Activated CD8-positive, alpha-beta T cell treated with anti-CD3 and anti-CD28 coated beads for 36 hours (primary cell): ENCODE measurements around the gene TMEM98. TPM values are rescaled to one million over a fixed set of nuclear protein-coding genes. Genes with fewer than 3 reads are reported as not detected.
"Not testable (repeated sequence)": the region's sequence is repeated elsewhere in the genome, so short reads cannot be mapped to it uniquely, and the experiment has no call there.

Experiments
- ATAC-seq: fragments of 200-7000 bp; cut with Tn5 transposase; one replicate; pipeline ENCODE4 v1.10.0; 2021; ENCODE audit warnings: mild to moderate bottlenecking, moderate library complexity
- CTCF ChIA-PET: fragments of 350-600 bp; sonication (Branson Sonifier 250); formaldehyde crosslinking; loops from one replicate; lab custom pipeline; 2021; ENCODE audit warnings: antibody characterized with exemption; lab: Charles Lee
- POLR2A ChIA-PET: fragments of 350-600 bp; sonication (Branson Sonifier 250); formaldehyde crosslinking; loops from one replicate; lab custom pipeline; 2021; ENCODE audit warnings: antibody characterized with exemption; lab: Charles Lee
- DNase-seq: peaks from one replicate; pipeline ENCODE4 v3.0.0-alpha.2; 2020
- H3K27ac Mint-ChIP-seq: one replicate; pipeline ENCODE4 v1.8.0; 2021; ENCODE audit warnings: mild to moderate bottlenecking, mixed read lengths
- H3K27me3 Mint-ChIP-seq: one replicate; pipeline ENCODE4 v1.8.0; 2021; ENCODE audit warnings: mixed read lengths
- H3K36me3 Mint-ChIP-seq: one replicate; pipeline ENCODE4 v1.8.0; 2021; ENCODE audit warnings: low read depth, mixed read lengths
- H3K4me1 Mint-ChIP-seq: one replicate; pipeline ENCODE4 v1.8.0; 2021; ENCODE audit warnings: low read depth, mixed read lengths
- H3K4me3 Mint-ChIP-seq: one replicate; pipeline ENCODE4 v1.8.0; 2021; ENCODE audit warnings: mild to moderate bottlenecking, moderate library complexity, mixed read lengths
- H3K9me3 Mint-ChIP-seq: one replicate; pipeline ENCODE4 v1.8.0; 2021; ENCODE audit warnings: mixed read lengths
- CTCF ChIP-seq: fragments of 200-600 bp; IDR thresholded peaks from one replicate; pipeline ENCODE4 v1.8.0; 2022; ENCODE audit warnings: antibody characterized with exemption, mild to moderate bottlenecking
- intact Hi-C: fragments of 100-400 bp; cut with micrococcal nuclease; formaldehyde crosslinking; loops from one replicate; pipeline ENCODE4 v1.10.0; 2022
- total RNA-seq, 2 experiments: library from RNA; stranded (reverse); gene quantifications; one replicate each; pipeline ENCODE4 v1.2.3, GENCODE V29; 2021

Gene TMEM98
- total RNA-seq, 2 experiments from 2014 or later, result not detected

GRCh38 chr17:32944248-32945020 lies 16.5 kb downstream of the TMEM98 start:
- ATAC-seq (no peak), DNase-seq (no peak)
- H3K27me3 Mint-ChIP-seq, result peaks cover 1% of the 10 kb centered on the region
- peaks cover 2% of the 10 kb centered on the region for H3K9me3 Mint-ChIP-seq
- H3K4me1 Mint-ChIP-seq, result no peaks in the 10 kb centered on the region
- no peak overlapping the region for H3K4me3 Mint-ChIP-seq
- no peak overlapping the region for H3K27ac Mint-ChIP-seq
- ChIA-PET CTCF (no interaction called here), POLR2A (no interaction called here)
- intact Hi-C loops, result no loop called here
- H3K36me3 Mint-ChIP-seq, result no peaks in the 10 kb centered on the region
- no peak for TF ChIP-seq CTCF

GRCh38 chr17:32946375-32947135 lies 18.6 kb downstream of the TMEM98 start:
- TF ChIP-seq CTCF, result no peak
- no peak overlapping the region for H3K27ac Mint-ChIP-seq
- DNase-seq, result no peak
- ChIA-PET POLR2A (no interaction called here), CTCF (interaction anchor here (0.9 to 1.5 kb wide), 5 partner anchors 8 to 163 kb away, joined by 3 to 10 read pairs (median 4); no protein-coding TSS in a partner anchor)
- intact Hi-C loops, result no loop called here
- no peaks in the 10 kb centered on the region for H3K36me3 Mint-ChIP-seq
- ATAC-seq, result no peak
- H3K9me3 Mint-ChIP-seq, result no peaks in the 10 kb centered on the region
- no peaks in the 10 kb centered on the region for H3K4me1 Mint-ChIP-seq
- H3K27me3 Mint-ChIP-seq, result no peaks in the 10 kb centered on the region
- H3K4me3 Mint-ChIP-seq, result no peak overlapping the region

DNA sequence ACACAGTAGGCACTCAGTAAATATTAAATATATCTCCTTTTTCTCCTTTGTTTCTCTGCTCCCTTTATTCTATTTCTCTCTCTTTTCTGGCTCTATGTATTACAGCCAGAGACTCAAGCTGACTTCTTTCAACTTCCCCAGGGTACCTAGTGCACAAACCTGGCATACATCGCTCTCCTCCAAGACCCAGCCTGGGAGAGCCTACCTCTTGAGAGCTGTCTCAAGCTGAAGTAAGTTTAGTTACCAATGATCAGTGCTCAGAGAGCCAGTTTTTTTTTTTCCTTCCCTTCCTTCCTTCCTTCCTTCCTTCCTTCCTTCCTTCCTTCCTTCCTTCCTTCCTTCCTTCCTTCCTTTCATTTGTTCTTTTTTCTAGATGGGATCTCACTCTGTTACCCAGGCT lies 19.8 kb downstream of the TMEM98 start:
- H3K4me3 Mint-ChIP-seq, result no peak overlapping the region
- CTCF ChIA-PET, result interaction anchor here (0.9 to 1.4 kb wide), 4 partner anchors 9 to 165 kb away, joined by 3 to 4 read pairs (median 4); no protein-coding TSS in a partner anchor
- H3K4me1 Mint-ChIP-seq, result no peaks in the 10 kb centered on the region
- no peak overlapping the region for H3K27ac Mint-ChIP-seq
- DNase-seq (no peak), ATAC-seq (no peak)
- intact Hi-C loops, result no loop called here
- no peaks in the 10 kb centered on the region for H3K36me3 Mint-ChIP-seq
- POLR2A ChIA-PET, result no interaction called here
- no peaks in the 10 kb centered on the region for H3K9me3 Mint-ChIP-seq
- peaks cover 2% of the 10 kb centered on the region for H3K27me3 Mint-ChIP-seq
- TF ChIP-seq CTCF, result no peak

DNA sequence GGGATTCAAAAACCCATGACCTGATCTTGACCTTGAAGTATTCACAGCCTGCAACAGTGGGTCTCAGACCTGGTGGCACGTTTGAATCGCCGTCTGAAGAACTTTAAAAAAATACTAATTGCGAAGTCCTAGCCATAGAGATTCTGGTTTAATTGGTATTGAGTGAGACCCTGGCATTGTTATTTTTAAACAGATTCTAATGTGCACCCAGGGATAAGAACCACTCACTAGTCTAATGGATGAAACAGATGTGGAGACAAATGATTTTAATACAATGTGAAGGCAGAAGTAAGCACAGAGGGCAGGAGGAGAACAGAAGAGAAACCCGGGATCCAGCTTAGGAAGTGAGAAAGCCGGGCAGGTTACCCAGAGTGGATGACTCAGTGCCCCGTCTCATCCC lies 21.2 kb downstream of the TMEM98 start:
- no peak overlapping the region for H3K27ac Mint-ChIP-seq
- intact Hi-C loops, result no loop called here
- ATAC-seq (no peak), DNase-seq (no peak)
- ChIA-PET POLR2A (no interaction called here), CTCF (interaction anchor here (1.0 to 1.7 kb wide), 2 partner anchors 9 to 13 kb away, joined by 3 to 4 read pairs; no protein-coding TSS in a partner anchor)
- no peaks in the 10 kb centered on the region for H3K9me3 Mint-ChIP-seq
- H3K27me3 Mint-ChIP-seq, result peaks cover 4% of the 10 kb centered on the region
- TF ChIP-seq CTCF, result no peak
- H3K4me1 Mint-ChIP-seq, result no peaks in the 10 kb centered on the region
- H3K4me3 Mint-ChIP-seq, result no peak overlapping the region
- H3K36me3 Mint-ChIP-seq, result no peaks in the 10 kb centered on the region

DNA sequence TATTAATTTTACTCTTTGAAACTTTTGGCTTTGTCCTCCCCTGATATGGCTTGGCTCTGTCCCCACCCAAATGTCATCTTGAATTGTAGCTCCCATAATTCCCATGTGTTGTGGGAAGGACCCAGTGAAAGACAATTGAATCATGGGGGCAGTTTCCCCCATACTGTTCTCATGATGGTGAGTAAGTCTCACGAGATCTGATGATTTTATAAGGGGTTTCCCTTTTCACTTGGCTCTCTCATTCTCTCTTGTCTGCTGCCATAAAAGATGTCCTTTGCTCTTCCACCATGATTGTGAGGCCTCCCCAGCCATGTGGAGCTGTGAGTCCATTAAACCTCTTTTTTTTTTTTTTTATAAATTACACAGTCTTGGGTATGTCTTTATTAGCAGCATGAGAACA lies 24.5 kb downstream of the TMEM98 start:
- ATAC-seq, intact Hi-C loops, H3K36me3 Mint-ChIP-seq, H3K4me3 Mint-ChIP-seq, H3K27me3 Mint-ChIP-seq, H3K9me3 Mint-ChIP-seq, DNase-seq, H3K4me1 Mint-ChIP-seq, H3K27ac Mint-ChIP-seq, POLR2A ChIA-PET: not testable (repeated sequence)
- CTCF ChIA-PET, result interaction anchor here (1.4 kb wide), 1 partner anchor 75 kb away, joined by 3 read pairs; the partner anchor contains the start of gene MYO1D
